Breast epithelium (tissue), 3 donors: Measurements from ENCODE around the gene CCDC144A.

ENCODE experiments used
- POLR2A ChIP-seq: fragments of 450-650 bp; IDR thresholded peaks from one replicate; pipeline ENCODE4 v1.6.1; 2016; ENCODE audit warnings: antibody characterized with exemption, mild to moderate bottlenecking, moderate library complexity
- POLR2AphosphoS5 ChIP-seq, 3 donors: sonication (generic); formaldehyde crosslinking; IDR thresholded peaks; one replicate each; pipeline ENCODE4 v1.6.1; 2017; ENCODE audit warnings: antibody characterized with exemption in 3 of 3
- TF ChIP-seq, protein P1 (sequence below), 3 donors: fragments of 450-650 bp; IDR thresholded peaks; one replicate each; pipeline ENCODE4 v1.5.1; 2016 to 2017; ENCODE audit warnings: antibody characterized with exemption in 3 of 3, mild to moderate bottlenecking in 3 of 3, moderate library complexity in 3 of 3

DNA sequence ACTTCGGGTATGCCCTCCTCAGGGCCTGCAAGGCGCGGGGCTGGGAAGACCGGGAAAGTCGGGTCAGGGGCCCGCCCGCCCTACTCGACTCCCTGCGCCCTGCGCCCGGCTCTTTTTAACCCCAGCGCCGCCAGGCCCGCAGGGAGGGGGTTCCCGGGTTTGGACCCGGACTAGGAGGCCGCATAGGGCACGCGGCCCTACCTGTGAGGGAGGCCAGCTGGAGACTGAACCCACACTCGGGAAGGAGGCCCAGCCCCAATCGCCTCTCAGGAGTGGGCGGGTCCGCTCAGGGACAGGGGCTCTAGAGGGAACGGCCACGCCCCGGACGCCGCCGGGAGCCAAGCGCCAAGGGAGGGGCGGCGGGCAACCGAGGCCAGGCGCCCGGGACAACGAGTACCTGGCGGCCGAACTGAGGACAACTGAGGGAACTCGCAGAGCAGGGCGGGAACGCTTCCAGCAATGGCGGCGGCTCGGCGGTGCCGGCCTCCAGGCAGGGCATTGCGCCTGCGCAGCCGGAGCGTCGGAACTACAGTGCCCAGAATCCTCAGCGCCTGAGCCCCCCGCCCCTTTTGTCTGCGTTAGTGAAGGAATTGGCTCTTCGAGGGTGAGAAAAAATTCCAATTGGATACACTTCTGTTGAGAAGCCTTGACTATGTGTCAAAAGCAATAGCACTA, 36.5 kb upstream of the CCDC144A start, which contains the start of gene ZNF624:
- TF ChIP-seq, protein P1, sequence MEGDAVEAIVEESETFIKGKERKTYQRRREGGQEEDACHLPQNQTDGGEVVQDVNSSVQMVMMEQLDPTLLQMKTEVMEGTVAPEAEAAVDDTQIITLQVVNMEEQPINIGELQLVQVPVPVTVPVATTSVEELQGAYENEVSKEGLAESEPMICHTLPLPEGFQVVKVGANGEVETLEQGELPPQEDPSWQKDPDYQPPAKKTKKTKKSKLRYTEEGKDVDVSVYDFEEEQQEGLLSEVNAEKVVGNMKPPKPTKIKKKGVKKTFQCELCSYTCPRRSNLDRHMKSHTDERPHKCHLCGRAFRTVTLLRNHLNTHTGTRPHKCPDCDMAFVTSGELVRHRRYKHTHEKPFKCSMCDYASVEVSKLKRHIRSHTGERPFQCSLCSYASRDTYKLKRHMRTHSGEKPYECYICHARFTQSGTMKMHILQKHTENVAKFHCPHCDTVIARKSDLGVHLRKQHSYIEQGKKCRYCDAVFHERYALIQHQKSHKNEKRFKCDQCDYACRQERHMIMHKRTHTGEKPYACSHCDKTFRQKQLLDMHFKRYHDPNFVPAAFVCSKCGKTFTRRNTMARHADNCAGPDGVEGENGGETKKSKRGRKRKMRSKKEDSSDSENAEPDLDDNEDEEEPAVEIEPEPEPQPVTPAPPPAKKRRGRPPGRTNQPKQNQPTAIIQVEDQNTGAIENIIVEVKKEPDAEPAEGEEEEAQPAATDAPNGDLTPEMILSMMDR (IDR thresholded peaks at IDR 0.05): peak in 1 of 3 donors; percentile 16
- peak; percentile 64 for TF ChIP-seq POLR2A
- TF ChIP-seq POLR2AphosphoS5 (IDR thresholded peaks at IDR 0.05): peak; percentile 57 to 73 (median 69)
